ENCODE measurements around the gene FYCO1.

FYCO1 gene

DNA sequence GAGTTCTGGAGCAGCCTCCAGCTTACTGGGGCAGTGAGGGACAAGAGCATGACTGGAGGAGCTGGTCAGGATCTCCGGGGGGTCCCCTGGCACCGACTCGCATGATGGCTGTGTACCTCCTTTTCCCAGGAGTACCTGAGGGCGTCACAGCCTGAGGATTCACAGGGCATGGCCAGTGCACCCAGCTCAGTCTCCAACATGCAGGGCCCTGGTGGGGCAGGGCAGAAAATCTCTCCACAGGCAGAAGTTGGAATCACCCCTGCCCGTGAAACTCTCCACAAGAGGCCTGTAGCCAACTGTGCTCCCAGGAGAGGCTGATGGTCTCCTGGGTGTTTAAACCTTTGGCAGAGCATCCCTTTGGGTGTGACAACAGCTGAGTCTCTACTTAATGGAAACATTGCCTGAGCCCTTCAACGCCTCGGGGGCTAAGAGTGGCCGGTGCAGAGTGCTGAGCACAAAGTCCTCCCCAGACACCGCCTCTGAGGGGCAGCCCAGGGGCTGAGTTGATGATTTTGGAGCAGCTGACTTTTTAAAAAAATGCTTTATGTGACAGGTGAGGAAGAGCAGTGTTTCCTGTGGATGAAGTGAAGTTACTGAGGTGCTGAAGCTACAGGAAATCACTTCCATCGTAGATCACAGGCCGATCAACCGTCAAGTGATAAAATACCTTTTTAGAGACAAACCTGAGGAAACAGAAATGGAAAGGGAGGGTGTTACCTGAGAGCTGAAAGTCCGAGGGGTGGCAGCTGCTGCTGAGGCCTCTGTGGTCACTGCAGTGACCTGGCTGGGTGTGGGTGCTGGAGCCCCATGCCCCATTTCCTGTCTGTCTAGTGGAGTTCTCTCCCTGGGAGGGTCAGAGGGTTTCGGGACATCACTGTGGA is 74.2 kb downstream of the FYCO1 start:
- no peak for DNase-seq (ENCODE audit: low read depth in 1 of 2, low spot score in 1 of 2)

DNA sequence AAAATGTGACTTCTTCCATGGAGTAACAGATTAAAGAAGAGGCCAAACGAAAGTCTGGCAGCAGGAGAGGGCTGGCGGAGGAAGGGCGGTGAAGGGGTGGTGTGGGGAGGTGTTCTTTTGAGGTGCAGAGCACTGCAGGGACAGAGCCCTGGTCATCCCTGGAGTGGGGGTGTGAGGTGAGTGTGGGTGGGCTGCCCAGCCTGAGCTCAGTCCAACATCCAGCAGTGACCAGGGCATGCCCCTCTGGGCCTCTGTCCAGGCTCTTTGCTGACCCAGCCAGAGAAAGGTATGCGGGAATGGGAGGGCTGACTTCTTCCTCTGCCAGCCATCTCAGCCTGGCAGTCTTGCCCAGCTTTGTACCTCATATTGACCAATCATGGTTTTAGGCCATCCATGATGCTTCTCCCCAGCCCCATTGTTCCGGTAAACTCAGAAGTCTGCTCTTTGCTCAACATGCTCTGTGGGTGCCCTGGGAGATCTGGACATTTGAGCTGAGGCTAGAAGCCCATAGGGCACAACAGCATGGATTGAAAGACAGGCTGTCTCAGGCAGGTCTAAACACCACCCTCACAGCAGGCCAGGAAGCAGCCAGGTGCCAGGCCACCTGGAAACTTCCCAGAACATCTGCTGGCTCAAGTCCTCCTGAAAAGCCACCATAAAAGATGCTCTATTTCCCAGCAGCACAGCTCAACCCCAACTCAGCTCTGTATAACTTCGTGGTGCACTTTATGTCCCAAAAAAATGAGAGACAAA is 78.3 kb downstream of the FYCO1 start:
- DNase-seq (ENCODE audit: low read depth in 1 of 2, low spot score in 1 of 2): no peak

DNA sequence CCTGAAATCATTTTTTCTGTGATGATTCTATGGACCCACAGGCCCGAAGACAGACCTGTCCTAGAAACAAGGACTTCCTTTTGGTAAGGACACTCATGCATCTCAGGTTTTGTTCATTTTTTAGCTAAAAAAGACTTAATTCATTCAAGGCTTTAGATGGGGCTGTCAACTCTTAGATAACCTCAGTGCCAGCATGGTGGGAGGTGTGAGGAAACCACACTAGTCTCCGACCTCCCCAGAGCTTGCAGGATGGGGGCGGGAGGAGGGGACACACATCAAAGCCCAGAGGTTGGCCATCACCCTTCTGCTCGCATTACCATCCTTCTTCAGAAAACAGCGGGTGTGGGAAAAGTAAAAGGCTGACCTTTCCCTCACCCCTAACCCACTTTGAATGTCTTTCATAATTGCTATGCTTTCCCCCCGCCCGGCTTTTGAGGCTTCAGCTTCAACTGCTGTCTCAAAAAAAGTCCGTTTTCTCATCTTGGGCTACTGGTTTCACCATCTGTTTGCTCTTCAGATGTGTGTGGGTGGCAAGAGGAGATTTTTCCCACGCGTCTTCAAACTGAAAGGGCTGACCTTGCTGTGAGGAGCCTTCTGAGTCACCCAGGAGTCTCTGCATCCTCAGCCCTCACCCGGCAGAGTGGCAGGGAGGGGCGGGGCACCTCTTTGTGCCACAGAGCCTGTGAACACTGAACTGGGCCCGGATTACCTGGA is 79.9 kb downstream of the FYCO1 start:
- peak; percentile 41 to 71 for DNase-seq (ENCODE audit: low read depth in 1 of 2, low spot score in 1 of 2)

DNA sequence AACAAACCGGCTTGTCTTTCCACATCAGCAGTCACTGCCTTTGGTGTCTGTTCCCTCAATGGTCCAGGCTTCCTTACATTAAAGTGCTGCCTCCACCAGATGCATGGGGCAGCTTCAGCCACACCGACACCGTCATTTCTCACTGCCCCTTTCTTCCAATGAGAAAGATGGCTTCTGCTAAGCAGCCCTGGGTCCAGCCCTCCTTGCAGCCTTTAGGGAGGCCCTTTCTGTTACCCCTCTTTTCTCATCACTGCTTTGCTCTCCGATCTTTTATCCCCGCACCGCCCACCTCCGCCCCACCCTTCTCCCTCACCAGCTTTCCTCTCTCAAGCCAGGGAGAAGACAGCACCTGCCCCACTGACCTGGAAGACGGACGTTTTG is 80.6 kb downstream of the FYCO1 start:
- DNase-seq (ENCODE audit: low read depth in 1 of 2, low spot score in 1 of 2): no peak

DNA sequence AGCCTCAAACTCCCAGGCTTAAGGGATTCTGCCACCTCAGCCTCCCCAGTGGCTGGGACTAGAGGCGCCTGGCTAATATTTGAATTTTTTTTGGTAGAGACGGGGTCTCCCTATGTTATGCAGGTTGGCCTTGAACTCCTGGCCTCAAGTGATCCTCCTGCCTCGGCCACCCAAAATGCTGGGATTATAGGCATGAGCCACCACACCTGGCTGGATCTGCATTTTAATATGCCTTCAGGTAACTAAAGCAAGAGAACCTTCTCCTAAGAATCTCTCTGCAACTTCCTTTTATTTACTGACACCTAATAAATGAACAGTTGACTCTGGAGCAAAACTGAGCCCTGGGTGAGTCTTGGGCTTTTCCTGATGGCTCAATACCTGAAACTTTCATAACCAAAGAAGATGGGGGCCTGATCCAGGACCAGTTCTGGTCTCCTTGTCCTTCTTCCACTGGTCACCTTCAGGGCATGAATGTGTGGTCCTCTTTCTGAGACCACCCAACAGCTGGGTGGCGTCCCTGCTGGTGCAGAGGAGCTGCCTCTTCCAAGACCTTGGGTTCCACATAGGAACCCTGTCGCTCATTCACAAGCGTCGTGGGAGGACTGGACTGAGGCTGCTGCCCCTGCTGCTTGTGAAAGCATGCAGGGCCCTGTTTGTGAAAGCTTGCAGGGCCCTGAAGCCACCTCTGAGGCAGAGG is 81.1 kb downstream of the FYCO1 start:
- no peak for DNase-seq (ENCODE audit: low read depth in 1 of 2, low spot score in 1 of 2)

DNA sequence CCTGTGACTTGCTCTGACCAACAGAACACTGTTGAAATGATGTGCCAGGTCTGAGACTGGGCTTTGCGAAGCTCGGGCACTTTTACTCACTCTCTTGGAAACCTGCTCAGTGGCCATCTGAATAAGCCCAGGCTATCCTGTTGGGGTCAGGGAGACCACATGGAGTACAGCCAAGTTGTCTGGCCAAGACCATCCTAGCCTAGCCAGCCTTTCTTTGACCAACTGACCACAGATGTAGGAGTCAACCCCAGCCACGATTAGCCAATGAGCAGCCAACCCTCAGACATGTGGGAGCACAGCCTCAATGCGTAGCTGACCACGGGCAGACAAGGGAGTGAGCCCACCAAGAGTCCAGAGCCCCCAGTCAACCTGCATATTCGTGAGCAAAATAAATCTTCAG is 83.2 kb downstream of the FYCO1 start:
- no peak for DNase-seq (ENCODE audit: low read depth in 1 of 2, low spot score in 1 of 2)

DNA sequence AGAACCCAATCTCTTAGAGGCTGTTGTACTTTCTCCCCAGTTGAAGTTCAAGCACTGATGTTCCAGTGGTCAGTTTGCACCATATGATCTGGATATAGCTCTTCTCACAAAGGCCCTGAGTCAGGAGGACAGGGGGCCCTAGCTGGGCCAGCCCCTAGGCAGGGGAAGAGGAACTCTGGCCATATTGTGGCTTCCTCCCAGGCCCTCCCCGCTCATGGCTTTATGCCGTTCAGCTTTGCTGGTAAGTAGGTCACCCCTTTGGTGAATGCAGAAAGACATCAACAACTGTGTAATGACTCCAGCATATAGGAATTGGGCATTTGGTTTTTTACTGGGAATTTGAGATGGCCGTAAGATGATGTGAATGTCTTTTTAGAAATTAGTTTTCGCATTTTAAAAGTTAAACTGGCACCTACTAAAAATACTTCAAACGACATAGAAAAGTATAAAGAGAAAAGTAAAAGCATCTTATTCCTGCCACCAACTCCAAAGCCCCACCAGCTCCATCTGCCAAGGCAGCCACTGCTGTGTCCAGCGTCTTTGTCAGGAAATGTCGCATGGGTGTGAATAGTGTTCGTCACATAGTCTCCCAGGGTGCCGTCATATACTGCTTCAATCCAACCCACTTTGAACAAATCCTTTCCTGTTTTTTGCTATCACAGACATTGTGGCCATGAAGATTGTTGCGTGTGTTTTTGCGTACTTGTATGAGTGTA is 84.0 kb downstream of the FYCO1 start:
- no peak for DNase-seq (ENCODE audit: low read depth in 1 of 2, low spot score in 1 of 2)

DNA sequence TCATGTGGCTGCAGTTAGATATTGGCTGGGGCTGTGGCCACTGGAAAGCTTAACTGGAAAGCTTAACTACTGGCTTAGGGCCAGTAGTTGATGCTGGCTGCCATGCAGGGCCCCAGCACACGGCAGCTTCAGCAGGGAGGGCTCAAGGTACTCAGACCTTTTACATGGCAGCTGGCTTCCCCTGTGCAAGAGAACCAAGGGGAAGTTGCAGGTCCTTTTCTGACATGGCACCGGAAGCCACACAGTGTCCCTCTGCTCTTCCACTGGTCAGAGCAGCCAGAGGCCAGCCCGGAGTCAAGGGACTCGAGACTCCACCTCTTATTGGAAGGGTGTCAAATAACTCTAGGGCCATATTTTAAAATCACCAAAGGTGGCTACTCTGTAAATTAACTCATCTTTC is 84.7 kb downstream of the FYCO1 start:
- no peak for DNase-seq (ENCODE audit: low read depth in 1 of 2, low spot score in 1 of 2)

DNA sequence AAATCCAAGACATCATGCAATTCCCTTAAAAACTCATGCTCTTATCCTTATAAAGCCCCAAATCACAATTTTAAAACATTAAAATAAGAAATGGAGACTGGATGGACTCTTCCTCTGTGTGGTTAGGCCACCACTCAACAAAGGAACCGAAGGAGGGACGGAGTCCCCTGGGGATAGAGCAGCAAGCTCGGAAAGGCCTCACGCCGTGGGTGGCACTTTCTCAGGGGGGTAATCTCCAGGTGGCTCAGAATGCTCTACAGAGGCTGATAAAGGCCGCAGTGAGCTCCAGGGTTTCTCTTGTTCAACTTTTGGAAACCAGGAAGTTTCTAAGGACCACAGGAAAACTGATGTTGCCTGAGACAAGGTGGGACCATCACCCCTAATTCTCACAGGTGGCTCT is 86.1 kb downstream of the FYCO1 start:
- no peak for DNase-seq (ENCODE audit: low read depth in 1 of 2, low spot score in 1 of 2)

DNA sequence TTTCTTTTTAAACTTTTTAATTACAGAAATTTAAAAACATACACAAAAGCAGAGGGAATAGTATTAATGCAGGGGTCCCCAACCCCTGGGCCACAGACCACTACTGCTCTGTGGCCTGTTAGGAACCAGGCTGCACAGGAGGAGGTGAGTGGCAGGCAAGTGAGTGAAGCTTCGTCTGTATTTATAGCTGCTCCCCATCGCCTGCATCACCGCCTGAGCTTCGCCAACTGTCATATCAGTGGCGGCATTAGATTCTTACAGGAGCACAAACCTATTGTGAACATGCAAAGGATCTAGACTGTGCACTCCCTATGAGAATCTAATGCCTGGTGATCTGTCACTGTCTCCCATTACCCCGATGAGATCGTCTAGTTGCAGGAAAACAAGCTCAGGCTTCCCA is 86.9 kb downstream of the FYCO1 start:
- DNase-seq (ENCODE audit: low read depth in 1 of 2, low spot score in 1 of 2): no peak

DNA sequence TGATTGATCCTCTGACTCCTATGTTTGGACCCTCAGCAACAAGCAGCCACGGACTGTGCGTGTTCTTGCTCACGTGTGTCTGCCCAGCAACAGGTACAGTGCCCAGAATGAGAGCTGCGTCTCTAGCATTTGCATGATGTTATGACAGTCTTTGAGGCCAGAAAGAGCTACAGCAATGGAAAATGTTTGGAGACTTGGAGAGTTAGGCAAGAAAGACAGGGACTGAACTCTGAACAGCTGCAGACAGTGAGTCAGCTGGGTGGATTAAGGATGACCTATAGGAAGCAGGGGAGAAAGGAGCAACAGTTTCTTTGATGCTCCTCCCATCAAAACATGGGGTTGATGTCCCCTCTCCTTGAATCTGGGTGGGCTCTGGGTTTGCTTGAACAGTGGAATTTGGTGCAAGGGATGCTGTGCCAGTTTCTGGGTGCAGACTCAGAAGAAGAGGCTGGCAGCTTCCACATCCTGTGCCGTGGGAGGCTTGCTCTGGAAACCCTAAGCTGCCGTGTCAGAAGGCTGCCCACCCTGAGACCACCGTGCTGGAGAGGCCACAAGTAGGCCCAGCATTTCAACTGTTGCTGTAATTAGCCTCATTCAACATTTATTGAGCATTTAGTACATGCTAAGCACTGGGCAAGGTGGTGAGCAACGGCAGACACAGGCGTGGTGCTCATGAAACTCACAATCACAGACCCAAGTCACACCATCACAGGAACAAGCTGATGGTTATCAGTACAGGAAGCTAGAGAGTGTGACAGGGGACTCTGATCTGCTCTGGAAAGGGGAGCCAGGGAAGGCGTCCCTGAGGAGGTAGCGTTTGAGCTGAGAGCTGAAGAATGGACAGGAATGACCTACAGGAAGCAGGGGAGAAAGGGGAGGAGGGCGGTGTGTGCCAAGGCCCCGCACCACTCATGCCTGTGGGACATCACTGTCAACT is 87.6 kb downstream of the FYCO1 start:
- DNase-seq (ENCODE audit: low read depth in 1 of 2, low spot score in 1 of 2): no peak

DNA sequence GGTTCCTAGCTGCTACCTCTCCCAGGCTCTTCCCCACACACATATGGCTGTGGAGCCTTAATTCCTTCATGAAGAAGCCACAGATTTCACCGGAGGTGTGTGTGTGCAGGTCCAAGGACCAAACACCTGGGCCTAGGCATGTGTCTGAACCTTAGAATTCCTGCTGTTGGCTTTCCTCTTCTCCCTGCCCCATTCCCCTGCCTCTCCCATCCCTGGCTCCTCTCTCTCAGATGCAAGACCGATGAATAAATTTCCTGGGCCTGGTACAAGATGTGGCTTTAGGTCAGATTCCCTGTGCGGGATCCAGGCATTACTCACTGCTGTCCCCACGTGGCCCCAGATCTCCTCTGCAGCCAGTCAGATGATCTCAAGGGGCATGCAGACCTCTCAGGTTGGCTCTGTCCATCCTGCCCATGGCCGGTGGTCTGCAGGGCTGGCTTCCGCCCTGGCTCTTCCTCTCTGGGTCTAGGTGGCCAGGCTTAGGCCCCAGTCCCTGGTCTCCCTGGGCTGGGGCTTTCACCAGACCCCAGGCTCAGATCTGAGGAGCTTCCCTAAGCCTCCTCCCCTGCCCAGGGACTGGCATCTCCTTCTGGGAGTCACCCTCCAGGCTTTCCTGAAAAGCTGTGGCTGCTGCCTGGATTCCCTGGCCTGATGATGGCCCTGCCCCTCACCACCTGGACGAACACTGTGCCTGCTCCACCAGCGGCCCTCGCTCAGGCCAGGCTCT is 88.8 kb downstream of the FYCO1 start:
- DNase-seq (ENCODE audit: low read depth in 1 of 2, low spot score in 1 of 2): no peak

DNA sequence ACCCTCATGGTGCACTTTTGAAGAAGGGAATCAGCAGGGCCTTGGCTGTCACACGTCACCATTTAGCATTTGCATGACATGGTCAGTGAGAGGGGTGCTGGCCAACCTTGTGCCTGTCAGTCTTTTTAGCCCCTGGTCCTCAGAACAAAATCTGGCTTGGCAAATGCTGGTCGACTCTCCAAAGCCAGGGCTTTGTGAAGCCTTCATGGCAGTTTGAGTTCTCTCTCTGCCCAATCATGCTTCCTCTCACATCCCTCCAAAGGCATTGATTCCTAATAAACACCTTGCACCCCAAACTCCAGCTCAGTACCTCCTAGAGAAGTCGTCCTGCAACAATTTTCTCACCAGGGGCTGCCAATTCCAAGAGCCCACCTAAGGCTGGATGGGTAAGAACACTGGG is 89.9 kb downstream of the FYCO1 start:
- DNase-seq (ENCODE audit: low read depth in 1 of 2, low spot score in 1 of 2): no peak

DNA sequence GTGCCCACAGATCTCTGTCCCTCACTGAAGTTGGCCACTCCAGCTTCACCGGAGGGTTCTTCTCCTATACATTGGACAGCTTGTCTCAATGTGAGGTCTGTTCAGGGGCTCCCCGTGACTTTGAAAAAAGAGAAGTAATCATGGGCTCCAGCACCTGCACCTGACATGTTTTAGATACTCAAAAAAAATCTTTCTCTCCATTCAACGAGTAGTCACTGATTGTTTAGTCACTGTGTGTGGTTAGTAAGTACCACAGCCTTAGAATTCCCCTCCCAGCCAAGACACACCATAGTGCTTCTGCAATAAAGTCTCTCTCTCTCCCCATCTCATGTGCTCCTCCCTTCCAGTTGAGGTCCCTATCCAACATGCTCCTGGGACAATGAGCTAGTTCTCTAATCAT is 90.7 kb downstream of the FYCO1 start:
- DNase-seq (ENCODE audit: low read depth in 1 of 2, low spot score in 1 of 2): no peak

DNA sequence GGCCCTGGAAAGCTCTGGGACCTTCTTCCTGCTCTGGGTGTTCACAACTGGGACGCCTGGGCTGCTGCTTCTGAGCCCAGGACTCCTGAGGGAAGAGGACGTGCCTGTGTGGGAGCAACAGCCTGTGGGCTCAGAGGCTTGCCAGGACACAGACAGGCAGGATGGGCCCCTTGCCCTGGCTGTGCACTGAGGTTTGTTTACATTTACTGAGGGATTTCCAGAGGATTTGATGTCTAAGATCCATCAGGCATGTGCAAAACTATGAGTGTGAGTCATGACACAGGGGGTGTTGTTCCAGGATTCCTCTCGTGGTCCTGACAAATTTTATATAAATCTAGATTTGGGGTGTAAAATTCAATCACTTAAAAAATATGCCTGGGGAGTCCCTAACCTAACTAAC is 98.7 kb downstream of the FYCO1 start:
- no peak for DNase-seq (ENCODE audit: low read depth in 1 of 2, low spot score in 1 of 2)

DNA sequence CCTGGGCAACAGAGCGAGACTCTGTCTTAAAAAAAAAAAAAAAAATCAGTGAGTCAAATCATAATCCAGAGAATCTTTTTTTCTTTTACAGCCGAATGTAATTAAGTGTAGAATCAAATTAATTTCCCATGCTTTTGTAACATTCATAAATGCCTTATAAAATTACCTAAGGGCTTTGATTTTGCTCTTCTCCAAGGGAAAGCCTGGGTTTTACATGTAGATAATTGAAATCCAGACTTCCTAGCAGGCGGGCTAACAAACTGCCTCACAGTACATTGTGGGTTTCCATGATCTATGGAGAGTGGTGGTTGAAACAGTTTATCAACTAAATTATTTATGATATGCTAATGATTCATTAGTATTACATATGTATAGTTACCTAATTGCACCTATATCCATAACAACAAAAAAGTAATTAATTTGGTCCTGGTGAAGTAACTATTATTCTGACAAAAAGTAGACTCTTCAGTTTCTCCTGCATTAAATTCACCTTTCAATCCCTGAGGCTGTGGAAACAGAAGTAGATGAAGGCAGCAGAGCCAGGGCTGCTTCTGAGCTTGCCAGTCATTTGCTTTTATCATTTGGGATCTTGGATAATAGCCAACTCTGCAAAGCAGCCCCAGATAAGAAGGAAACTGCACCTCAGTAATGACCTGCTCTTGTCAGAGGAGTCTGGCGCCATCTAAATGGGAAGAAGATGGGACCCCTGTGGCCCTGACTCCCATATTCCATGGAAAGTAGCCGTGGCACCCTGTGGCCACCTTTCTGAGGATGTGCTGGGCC is 99.7 kb downstream of the FYCO1 start:
- DNase-seq (ENCODE audit: low read depth in 1 of 2, low spot score in 1 of 2): no peak

DNA sequence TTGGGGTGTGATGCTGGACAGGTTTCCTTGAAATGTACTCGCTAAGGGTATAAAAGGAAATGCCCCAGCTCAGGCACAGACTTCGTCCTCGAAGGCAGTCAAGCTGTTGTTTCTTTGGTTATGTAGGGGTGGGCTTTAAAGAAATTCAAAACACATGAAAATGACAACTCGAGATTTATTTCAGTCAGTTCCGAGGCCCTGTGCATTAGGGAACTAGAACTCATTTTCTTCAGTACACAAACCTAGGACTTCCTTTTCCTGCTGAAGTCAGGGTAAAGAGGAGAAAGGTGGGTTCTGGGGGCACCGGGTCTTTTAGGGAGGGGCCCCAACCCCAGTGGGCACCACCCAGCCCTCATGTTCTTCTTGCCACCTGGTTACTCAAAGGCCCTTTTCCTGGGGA is 101.6 kb downstream of the FYCO1 start:
- DNase-seq (ENCODE audit: low read depth in 1 of 2, low spot score in 1 of 2): no peak

DNA sequence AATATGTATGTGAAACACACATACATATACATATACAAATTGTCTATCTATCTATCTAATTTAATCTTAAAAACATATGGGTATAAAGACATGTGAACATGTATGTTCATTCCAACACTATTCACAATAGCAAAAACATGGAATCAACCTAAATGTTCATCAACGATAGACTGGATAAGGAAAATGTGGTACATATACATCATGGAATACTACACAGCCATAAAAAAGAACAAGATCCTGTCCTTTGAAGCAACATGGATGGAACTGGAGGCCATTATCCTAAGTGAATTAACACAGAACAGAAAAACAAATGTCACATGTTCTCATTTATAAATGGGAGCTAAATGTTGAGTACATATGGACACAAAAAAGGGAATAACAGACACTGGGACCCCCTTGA is 103.5 kb downstream of the FYCO1 start:
- DNase-seq (ENCODE audit: low read depth in 1 of 2, low spot score in 1 of 2): no peak
